Measurements from ENCODE around the gene ZBTB20.

Gene ZBTB20

DNA sequence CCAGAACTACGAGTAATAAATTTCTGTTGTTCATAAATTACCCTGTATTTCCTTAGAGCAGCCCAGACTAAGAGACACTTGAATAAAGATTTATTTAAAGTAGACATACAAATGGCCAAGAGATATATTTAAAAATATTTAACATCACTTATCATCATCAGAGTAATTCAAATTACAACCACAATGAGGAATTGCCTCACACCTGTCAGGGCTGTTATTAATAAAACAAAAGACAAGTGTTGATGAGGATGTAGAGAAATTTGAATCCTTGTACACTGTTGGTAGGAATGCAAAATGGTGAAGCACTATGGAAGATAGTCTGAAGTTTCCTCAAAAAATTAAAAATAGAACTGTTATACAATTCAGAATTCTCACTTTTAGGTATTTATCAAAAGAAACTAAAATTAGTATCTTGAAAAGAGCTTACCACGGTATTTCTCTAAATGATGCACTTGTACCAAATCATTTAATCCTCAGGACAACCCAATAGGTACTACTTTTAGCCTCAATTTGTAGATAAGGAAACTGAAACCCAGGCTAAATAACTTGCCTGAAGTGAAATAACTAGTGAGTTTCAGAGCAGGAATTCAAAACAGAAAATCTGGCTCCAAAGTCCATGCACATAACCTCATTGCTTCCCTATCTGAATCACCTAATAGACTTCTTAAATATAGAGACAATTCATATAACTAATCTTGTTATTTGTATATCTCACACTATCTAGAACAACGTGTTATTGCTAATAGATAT is 69.4 kb downstream of the ZBTB20 start:
- Histone ChIP-seq H3K27me3 (ENCODE audit: control insufficient read depth, low read length) (no peaks in the 10 kb centered on the region), H3K79me2 (ENCODE audit: control insufficient read depth, low read length) (no peaks in the 10 kb centered on the region), H3K27ac (ENCODE audit: low read depth, low read length) (no peak overlapping the region), H3K4me3 (ENCODE audit: low read length) (no peak overlapping the region), H4K20me1 (ENCODE audit: control insufficient read depth, insufficient read depth, low read depth, low read length) (no peaks in the 10 kb centered on the region), H3K4me2 (ENCODE audit: low read length) (no peak overlapping the region), H3K36me3 (ENCODE audit: control insufficient read depth, low read length) (no peaks in the 10 kb centered on the region), H3F3A (ENCODE audit: control insufficient read depth, insufficient read depth) (no peaks in the 10 kb centered on the region), H3K9me2 (replicated peaks; ENCODE audit: control insufficient read depth, low read length) (no peaks in the 10 kb centered on the region), H3K9me3 (ENCODE audit: control insufficient read depth, insufficient read depth, low read length) (no peaks in the 10 kb centered on the region), H3K4me1 (ENCODE audit: control insufficient read depth, low read length) (no peaks in the 10 kb centered on the region)
- TF ChIP-seq EZH2phosphoT487 (IDR thresholded peaks at IDR 0.05; ENCODE audit: borderline replicate concordance, low read length), result no peak
- TF ChIP-seq, protein P1, sequence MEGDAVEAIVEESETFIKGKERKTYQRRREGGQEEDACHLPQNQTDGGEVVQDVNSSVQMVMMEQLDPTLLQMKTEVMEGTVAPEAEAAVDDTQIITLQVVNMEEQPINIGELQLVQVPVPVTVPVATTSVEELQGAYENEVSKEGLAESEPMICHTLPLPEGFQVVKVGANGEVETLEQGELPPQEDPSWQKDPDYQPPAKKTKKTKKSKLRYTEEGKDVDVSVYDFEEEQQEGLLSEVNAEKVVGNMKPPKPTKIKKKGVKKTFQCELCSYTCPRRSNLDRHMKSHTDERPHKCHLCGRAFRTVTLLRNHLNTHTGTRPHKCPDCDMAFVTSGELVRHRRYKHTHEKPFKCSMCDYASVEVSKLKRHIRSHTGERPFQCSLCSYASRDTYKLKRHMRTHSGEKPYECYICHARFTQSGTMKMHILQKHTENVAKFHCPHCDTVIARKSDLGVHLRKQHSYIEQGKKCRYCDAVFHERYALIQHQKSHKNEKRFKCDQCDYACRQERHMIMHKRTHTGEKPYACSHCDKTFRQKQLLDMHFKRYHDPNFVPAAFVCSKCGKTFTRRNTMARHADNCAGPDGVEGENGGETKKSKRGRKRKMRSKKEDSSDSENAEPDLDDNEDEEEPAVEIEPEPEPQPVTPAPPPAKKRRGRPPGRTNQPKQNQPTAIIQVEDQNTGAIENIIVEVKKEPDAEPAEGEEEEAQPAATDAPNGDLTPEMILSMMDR (IDR thresholded peaks at IDR 0.05; ENCODE audit: low read depth, low read length, poor library complexity, severe bottlenecking), result no peak

DNA sequence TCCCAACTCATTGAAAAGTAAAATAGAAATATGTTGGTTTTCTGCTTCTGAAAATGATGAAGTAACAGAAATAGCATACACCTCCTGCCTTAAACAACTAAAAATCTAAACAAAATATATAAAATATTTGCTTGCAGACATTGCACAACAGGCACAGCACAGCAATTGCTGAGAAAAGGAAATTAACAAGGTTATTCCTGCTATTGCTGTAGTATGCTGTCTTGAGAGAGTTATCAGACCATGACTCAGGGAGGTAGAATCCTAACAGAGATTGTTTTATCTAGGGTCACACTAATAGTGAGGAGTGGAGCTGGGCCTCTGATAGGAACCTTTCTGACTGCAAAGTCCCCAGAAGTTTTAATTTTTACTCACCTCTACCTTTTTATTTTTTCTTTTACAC is 72.6 kb downstream of the ZBTB20 start:
- Histone ChIP-seq H3K27me3 (ENCODE audit: control insufficient read depth, low read length) (no peaks in the 10 kb centered on the region), H3K4me2 (ENCODE audit: low read length) (no peak overlapping the region), H3K9me2 (replicated peaks; ENCODE audit: control insufficient read depth, low read length) (no peaks in the 10 kb centered on the region), H4K20me1 (ENCODE audit: control insufficient read depth, insufficient read depth, low read depth, low read length) (no peaks in the 10 kb centered on the region), H3K4me3 (ENCODE audit: low read length) (no peak overlapping the region), H3K4me1 (ENCODE audit: control insufficient read depth, low read length) (no peaks in the 10 kb centered on the region), H3F3A (ENCODE audit: control insufficient read depth, insufficient read depth) (no peaks in the 10 kb centered on the region), H3K79me2 (ENCODE audit: control insufficient read depth, low read length) (no peaks in the 10 kb centered on the region), H3K36me3 (ENCODE audit: control insufficient read depth, low read length) (no peaks in the 10 kb centered on the region), H3K27ac (ENCODE audit: low read depth, low read length) (no peak overlapping the region), H3K9me3 (ENCODE audit: control insufficient read depth, insufficient read depth, low read length) (no peaks in the 10 kb centered on the region)
- TF ChIP-seq EZH2phosphoT487 (IDR thresholded peaks at IDR 0.05; ENCODE audit: borderline replicate concordance, low read length), result no peak
- TF ChIP-seq, protein P1 (IDR thresholded peaks at IDR 0.05; ENCODE audit: low read depth, low read length, poor library complexity, severe bottlenecking), result no peak

DNA sequence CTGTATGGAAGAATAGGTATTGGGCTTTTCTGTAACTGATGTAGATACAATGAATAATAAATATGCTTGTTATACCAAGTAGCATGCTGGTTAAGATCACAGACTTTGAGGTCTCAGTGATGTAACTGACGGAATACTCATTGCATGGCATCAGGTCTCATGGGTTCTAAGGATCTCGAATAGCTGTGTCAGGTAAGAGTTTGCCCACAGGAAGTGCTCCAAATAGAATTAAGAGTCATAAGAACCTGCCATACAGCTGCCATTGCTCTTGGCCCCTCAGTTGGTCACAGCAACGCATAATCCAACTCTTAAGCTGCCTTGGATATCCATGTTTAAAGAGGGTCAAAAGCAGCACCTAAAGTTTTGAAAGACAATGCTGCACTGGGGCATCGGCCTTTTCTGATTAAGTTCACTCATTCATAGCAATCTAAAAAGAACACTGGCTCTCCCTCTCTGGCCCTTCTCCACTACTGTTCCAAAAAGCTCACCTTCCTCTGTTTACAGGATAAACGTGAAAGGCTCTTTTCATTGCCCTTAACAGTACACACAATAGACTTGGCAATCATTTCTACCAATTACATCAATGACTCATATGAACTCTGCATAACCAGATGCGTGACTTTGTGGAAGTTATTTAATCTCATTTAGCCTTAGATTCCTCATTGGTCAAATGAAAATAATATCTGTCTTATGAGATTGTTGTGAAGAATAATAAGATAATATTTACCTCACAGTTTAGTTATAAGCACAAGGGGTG is 74.6 kb downstream of the ZBTB20 start:
- Histone ChIP-seq H4K20me1 (ENCODE audit: control insufficient read depth, insufficient read depth, low read depth, low read length) (no peaks in the 10 kb centered on the region), H3K4me3 (ENCODE audit: low read length) (no peak overlapping the region), H3K27ac (ENCODE audit: low read depth, low read length) (no peak overlapping the region), H3K36me3 (ENCODE audit: control insufficient read depth, low read length) (no peaks in the 10 kb centered on the region), H3K9me2 (replicated peaks; ENCODE audit: control insufficient read depth, low read length) (no peaks in the 10 kb centered on the region), H3K4me1 (ENCODE audit: control insufficient read depth, low read length) (no peaks in the 10 kb centered on the region), H3F3A (ENCODE audit: control insufficient read depth, insufficient read depth) (no peaks in the 10 kb centered on the region), H3K27me3 (ENCODE audit: control insufficient read depth, low read length) (no peaks in the 10 kb centered on the region), H3K79me2 (ENCODE audit: control insufficient read depth, low read length) (no peaks in the 10 kb centered on the region), H3K9me3 (ENCODE audit: control insufficient read depth, insufficient read depth, low read length) (no peaks in the 10 kb centered on the region), H3K4me2 (ENCODE audit: low read length) (no peak overlapping the region)
- no peak for TF ChIP-seq EZH2phosphoT487 (IDR thresholded peaks at IDR 0.05; ENCODE audit: borderline replicate concordance, low read length)
- TF ChIP-seq, protein P1 (IDR thresholded peaks at IDR 0.05; ENCODE audit: low read depth, low read length, poor library complexity, severe bottlenecking), result no peak
